BLaER1 (cell line): ENCODE measurements around the gene MRPL42.
A peak's percentile ranks its signal among the peaks of the same experiment; 100 is the strongest.

Source experiments
- H3K27ac ChIP-seq: shearing (Covaris generic); formaldehyde crosslinking; 2 replicates; pipeline ENCODE4 v1.8.1; 2022
- H3K27me3 ChIP-seq: shearing (Covaris generic); formaldehyde crosslinking; 2 replicates; pipeline ENCODE4 v1.8.1; 2022
- H3K36me3 ChIP-seq: shearing (Covaris generic); formaldehyde crosslinking; 2 replicates; pipeline ENCODE4 v1.8.1; 2022
- H3K4me1 ChIP-seq: shearing (Covaris generic); formaldehyde crosslinking; 2 replicates; pipeline ENCODE4 v1.8.1; 2022
- H3K4me2 ChIP-seq: shearing (Covaris generic); formaldehyde crosslinking; 2 replicates; pipeline ENCODE4 v1.8.1; 2022
- H3K4me3 ChIP-seq: shearing (Covaris generic); formaldehyde crosslinking; 2 replicates; pipeline ENCODE4 v1.8.1; 2022
- H3K9ac ChIP-seq: shearing (Covaris generic); formaldehyde crosslinking; 2 replicates; pipeline ENCODE4 v1.8.1; 2022
- H3K9me3 ChIP-seq: shearing (Covaris generic); formaldehyde crosslinking; 2 replicates; pipeline ENCODE4 v1.8.1; 2022
- H4K20me1 ChIP-seq: shearing (Covaris generic); formaldehyde crosslinking; 2 replicates; pipeline ENCODE4 v1.8.1; 2022
- Cebpa-rat ChIP-seq: shearing (Covaris generic); IDR thresholded peaks from 2 replicates; pipeline ENCODE4 v1.8.1; 2022

Gene MRPL42

DNA sequence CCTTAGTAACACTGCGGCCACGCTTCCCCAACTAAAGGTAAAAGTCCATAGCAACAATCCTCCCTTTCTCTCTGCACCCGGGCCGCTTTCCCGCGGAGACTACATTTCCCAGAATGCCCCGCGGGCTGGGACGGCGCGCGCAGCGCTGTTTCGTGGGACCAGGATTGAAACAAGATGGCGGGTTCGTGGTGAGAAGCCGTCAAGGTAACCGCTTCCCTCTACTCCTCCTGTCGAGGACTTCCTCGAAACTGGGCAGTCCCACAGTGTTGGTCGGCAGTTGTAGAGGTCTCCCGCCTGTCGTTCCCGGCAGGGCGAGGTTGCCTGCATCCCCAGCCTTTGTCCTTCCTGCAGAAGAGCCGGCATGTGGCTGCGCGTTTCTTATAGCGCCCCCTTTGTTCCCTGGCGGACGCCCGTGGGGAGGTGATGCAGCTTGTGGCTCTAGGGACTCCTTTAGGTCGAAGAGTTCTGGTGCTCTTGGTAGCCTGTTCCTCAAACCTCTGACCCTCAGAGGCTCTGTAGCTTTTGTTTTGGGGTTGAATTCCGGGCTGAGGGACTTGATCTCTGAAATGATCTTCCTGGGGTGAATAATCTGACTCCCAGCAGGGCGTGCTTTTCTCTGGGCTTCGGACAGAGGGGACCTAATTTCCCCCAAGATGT, at the start of gene MRPL42:
Gene MRPL42, plus strand, starts transcription at position 164 of the 657 bp plus-strand sequence. CDS start 1,772 bp downstream, outside the sequence.
- peaks cover 22% of the 10 kb centered on the region for H3K36me3 ChIP-seq
- no peak for TF ChIP-seq Cebpa-rat
- H4K20me1 ChIP-seq: 0 out of 2 replicates have a peak, but pooled peaks cover 17% of the 10 kb centered on the region
- no peaks in the 10 kb centered on the region for H3K27me3 ChIP-seq
- peak within 1 kb of the TSS; percentile 86 for H3K4me2 ChIP-seq
- H3K4me1 ChIP-seq: peaks cover 27% of the 10 kb centered on the region
- no peaks in the 10 kb centered on the region for H3K9me3 ChIP-seq
- H3K4me3 ChIP-seq: peak within 1 kb of the TSS; percentile 79
- H3K9ac ChIP-seq: peak within 1 kb of the TSS; percentile 94
- peak within 1 kb of the TSS; percentile 95 for H3K27ac ChIP-seq

DNA sequence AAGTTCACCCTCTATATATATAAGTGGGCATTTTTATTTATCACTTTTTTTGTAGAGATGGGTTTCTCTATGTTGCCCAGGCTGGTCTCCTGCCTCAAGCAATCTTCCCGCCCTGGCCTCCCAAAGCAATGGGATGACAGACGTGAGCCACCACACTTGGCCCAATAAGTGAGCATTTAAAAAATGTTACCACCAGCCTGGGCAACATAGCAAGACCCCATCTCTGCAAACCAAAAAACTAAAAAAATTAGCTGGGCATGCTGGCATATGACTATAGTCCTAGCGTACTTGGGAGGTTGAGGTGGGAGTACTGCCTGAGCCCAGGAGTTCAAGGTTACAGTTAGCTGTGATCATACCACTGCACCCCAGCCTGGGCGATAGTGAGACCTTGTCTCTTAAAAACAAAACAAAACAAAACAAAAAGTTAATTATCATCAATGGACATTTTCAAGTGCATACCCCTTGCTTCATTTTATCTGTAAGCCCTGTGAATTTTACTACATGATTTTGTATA, 49.3 kb upstream of the MRPL42 start:
- H3K27me3 ChIP-seq: no peaks in the 10 kb centered on the region
- H3K4me2 ChIP-seq: no peak overlapping the region
- no peaks in the 10 kb centered on the region for H3K9me3 ChIP-seq
- no peak overlapping the region for H3K4me3 ChIP-seq
- no peak for TF ChIP-seq Cebpa-rat
- peaks cover 47% of the 10 kb centered on the region for H3K4me1 ChIP-seq
- H3K9ac ChIP-seq: no peak overlapping the region
- H3K27ac ChIP-seq: no peak overlapping the region
- H3K36me3 ChIP-seq: peaks cover 11% of the 10 kb centered on the region; the same call in 1 of the 2 replicates
- peaks cover 100% of the 10 kb centered on the region for H4K20me1 ChIP-seq

DNA sequence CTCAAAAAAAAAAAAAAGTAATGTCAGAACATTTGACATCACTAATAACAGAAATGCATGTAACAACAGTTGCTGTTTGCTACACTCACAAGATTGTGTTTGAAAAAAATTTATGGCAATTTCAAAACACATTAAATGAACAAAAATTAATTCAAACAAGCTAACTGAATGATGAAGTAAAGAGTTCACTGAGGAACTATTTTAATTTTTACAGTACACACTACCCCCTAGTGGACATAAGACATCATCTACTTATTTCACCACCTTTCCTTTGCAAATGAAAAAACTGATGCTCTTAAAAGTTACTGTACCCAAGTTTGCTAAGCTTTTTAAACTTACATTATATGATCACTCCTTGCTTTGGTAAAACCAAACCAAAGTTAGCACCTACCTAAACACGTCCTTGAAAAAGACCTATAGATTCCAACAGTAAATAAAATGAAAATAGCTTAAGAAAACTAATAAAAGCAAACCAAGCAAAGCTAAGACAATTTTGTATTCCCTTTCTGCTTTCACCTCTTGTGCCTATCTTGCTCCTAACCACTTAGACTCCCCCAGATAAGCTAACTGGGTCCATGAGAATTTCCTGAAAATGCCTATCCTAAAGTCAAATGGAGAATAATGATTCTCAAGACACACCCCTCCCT, 47.8 kb upstream of the MRPL42 start:
- Histone ChIP-seq H3K27me3 (no peaks in the 10 kb centered on the region), H3K36me3 (peaks cover 4% of the 10 kb centered on the region; the same call in 1 of the 2 replicates), H3K4me1 (peaks cover 49% of the 10 kb centered on the region), H3K9ac (no peak overlapping the region), H3K27ac (no peak overlapping the region), H3K4me3 (no peak overlapping the region), H3K9me3 (no peaks in the 10 kb centered on the region), H3K4me2 (no peak overlapping the region), H4K20me1 (peaks cover 100% of the 10 kb centered on the region)
- TF ChIP-seq Cebpa-rat: no peak

DNA sequence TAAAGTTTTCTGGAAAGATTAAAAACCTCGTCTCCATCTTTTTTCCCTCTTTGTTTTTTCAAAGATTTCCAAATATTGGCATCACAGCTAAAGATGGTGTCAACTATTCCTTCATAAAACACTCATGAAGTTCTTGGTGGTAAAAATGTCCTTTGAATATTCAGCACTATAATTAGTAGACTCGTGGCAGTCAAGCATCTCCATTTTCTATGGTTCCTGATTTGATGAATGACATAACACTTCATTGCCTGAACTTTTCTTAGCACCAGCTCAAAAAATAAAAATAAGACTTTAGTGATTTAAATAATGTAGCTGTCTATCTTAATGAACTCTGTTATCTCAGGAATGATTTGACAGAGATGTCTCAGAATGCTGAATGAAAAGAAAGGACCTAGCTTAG, 45.3 kb upstream of the MRPL42 start:
- no peaks in the 10 kb centered on the region for H3K9me3 ChIP-seq
- no peak overlapping the region for H3K9ac ChIP-seq
- H3K4me2 ChIP-seq: peak overlapping the region; percentile 43
- peaks cover 100% of the 10 kb centered on the region for H4K20me1 ChIP-seq
- peaks cover 56% of the 10 kb centered on the region for H3K4me1 ChIP-seq
- H3K4me3 ChIP-seq: no peak overlapping the region
- H3K36me3 ChIP-seq: peaks cover 4% of the 10 kb centered on the region; the same call in 1 of the 2 replicates
- H3K27me3 ChIP-seq: no peaks in the 10 kb centered on the region
- no peak overlapping the region for H3K27ac ChIP-seq
- TF ChIP-seq Cebpa-rat: no peak

DNA sequence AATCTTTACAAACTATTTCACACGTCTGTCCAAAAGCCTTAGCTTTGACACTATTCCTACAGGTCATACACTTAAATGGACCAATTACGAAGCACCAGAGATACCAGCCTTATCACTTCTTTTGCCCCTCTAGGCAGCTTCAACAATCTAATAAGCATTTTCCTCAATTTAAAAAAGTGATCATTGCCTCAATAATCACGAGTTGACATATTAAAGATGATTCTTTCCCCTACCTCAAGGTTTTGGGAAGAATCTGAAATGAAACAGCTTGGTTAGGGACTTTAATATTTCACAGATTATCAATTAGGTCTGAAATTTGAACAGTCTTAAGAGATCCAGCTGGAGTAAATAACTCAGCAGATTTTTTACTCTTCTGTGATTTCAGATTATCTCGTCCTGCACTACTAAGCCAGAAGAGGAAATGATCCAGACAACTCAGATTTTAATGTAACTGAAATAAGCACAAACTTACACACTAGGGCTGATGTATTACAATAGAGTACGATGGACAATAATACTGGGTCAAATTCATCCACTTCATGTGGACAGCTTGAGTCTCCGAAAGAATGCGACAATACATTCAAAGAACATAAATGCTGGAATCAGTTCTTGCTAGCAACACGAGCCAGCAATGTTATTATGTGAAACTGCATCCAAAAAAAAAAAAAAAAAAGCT, 41.4 kb upstream of the MRPL42 start:
- peak overlapping the region; percentile 67 for H3K4me2 ChIP-seq
- H3K27me3 ChIP-seq: no peaks in the 10 kb centered on the region
- peak overlapping the region; percentile 21; the same call in 1 of the 2 replicates for H3K27ac ChIP-seq
- H3K36me3 ChIP-seq: no peaks in the 10 kb centered on the region; the same call in 1 of the 2 replicates
- H3K4me1 ChIP-seq: peaks cover 64% of the 10 kb centered on the region
- H3K9me3 ChIP-seq: no peaks in the 10 kb centered on the region
- H3K9ac ChIP-seq: peak overlapping the region; percentile 28; the same call in 1 of the 2 replicates
- peaks cover 100% of the 10 kb centered on the region for H4K20me1 ChIP-seq
- no peak overlapping the region for H3K4me3 ChIP-seq
- TF ChIP-seq Cebpa-rat: no peak

DNA sequence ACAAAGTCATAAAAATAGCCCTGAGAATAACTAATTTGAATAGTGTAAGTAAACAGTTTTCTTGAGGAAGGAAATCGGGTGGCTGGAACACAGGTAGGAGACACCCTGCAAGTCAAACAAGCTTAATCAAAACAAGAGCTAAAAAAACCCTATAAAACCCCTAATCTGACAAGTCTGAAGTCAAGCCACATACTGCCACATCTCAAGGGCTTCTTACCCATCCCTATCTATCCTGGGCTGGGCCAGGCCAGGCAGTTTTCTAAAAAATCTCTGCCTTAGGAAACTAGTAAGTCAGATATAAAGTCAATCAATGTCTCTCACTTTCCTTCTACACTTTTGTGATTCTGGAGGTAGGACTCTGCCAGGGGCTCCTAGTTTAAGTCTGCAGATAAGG, 40.9 kb upstream of the MRPL42 start:
- Histone ChIP-seq H3K4me3 (no peak overlapping the region), H3K27ac (no peak overlapping the region), H3K4me2 (peak overlapping the region; percentile 67), H3K27me3 (no peaks in the 10 kb centered on the region), H3K9ac (0 out of 2 replicates have a peak overlapping the region, but pooled peaks have one; percentile 41), H3K4me1 (peaks cover 64% of the 10 kb centered on the region), H3K9me3 (no peaks in the 10 kb centered on the region), H4K20me1 (peaks cover 100% of the 10 kb centered on the region), H3K36me3 (no peaks in the 10 kb centered on the region; the same call in 1 of the 2 replicates)
- TF ChIP-seq Cebpa-rat: no peak

DNA sequence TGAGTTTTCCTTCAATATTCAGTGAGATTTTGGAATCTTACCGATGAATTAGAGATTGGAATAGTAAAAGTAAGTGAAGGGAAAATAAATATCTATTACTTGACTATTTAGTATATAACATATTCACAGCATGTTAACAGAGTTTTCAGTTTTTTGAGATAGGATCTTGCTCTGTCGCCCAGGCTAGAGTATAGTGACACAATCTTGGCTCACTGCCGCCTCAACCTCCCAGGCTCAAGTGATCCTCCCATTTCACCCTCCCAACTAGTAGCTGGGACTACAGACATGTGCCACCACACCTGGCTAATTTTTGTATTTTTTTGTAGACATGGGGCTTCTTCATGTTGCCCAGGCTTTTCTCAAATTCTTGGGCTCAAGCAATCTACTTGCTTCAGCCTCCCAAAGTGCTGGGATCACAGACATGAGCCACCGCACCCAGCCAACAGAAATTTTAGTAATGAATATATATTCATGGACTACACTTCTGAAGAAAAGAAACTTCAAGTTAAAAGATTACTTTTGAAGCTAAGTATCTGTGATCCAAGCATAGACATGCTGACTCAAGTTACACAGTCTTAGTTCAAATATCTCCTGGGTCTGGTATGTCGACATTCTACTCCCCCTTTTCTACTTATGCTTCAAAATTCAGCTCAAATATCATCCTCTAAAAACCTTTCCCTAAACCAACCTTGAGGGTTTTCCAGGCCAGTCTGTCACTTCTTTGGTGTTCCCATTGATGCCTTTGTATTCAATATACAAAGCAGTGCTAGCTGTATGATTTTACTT, 39.3 kb upstream of the MRPL42 start:
- Histone ChIP-seq H3K4me1 (peaks cover 51% of the 10 kb centered on the region), H3K9me3 (no peaks in the 10 kb centered on the region), H3K4me2 (no peak overlapping the region), H3K27me3 (no peaks in the 10 kb centered on the region), H3K27ac (no peak overlapping the region), H3K9ac (no peak overlapping the region), H4K20me1 (peaks cover 100% of the 10 kb centered on the region), H3K4me3 (no peak overlapping the region), H3K36me3 (no peaks in the 10 kb centered on the region; the same call in 1 of the 2 replicates)
- no peak for TF ChIP-seq Cebpa-rat

DNA sequence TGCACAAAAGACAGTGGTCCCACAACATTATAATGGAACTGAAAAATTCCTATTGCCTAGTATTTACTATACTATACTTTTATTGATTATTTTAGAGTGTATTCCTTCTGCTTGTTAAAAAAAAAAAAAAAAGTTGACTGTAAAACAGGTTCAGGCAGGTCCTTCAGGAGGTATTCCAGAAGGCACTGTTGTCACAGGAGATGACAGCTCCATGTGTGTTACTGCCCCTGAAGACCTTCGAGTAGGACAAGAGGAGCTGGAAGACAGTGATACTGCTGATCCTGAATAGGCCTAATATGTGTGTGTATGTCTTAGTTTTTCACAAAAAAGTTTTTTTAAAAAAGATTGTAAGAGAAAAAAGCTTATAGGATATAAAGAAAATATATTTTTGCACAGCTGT, 37.9 kb upstream of the MRPL42 start:
- no peak overlapping the region for H3K27ac ChIP-seq
- no peaks in the 10 kb centered on the region for H3K27me3 ChIP-seq
- peaks cover 47% of the 10 kb centered on the region for H3K4me1 ChIP-seq
- H3K9me3 ChIP-seq: no peaks in the 10 kb centered on the region
- H3K4me3 ChIP-seq: no peak overlapping the region
- no peak overlapping the region for H3K9ac ChIP-seq
- H3K36me3 ChIP-seq: no peaks in the 10 kb centered on the region; the same call in 1 of the 2 replicates
- H4K20me1 ChIP-seq: peaks cover 99% of the 10 kb centered on the region
- H3K4me2 ChIP-seq: no peak overlapping the region
- TF ChIP-seq Cebpa-rat: no peak

DNA sequence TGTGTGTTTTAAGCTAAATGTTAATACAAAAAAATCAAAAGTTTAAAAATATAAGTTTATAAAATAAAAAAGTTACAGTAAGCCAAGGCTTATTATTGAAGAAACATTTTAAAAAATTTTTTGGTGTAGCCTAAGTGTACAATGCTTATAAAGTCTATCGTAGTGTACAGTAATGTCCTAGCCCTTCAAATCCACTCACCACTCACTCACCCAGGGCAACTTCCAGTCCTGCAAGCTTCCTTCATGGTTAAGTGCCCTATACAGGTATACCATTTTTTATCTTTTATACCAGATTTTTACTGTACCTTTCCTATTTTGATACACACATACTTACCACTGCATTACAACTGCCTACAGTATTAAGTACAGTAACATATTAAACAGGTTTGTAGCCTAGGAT, 37.5 kb upstream of the MRPL42 start:
- H3K4me3 ChIP-seq: no peak overlapping the region
- H3K36me3 ChIP-seq: no peaks in the 10 kb centered on the region; the same call in 1 of the 2 replicates
- H3K27ac ChIP-seq: no peak overlapping the region
- TF ChIP-seq Cebpa-rat: no peak
- no peak overlapping the region for H3K9ac ChIP-seq
- H3K9me3 ChIP-seq: no peaks in the 10 kb centered on the region
- H3K4me1 ChIP-seq: peaks cover 47% of the 10 kb centered on the region
- no peaks in the 10 kb centered on the region for H3K27me3 ChIP-seq
- H4K20me1 ChIP-seq: peaks cover 99% of the 10 kb centered on the region
- H3K4me2 ChIP-seq: no peak overlapping the region
